Sigmoid colon (tissue), 4 donors: ENCODE measurements around the gene PRL.

Experiments
- CTCF ChIP-seq, 4 experiments: fragments of 450-650 bp in 3 of 4; fragments of 200-600 bp in 1 of 4; IDR thresholded peaks; one replicate each; pipeline ENCODE4 v1.5.1; 2016 to 2019; ENCODE audit warnings: antibody characterized with exemption in 4 of 4, mild to moderate bottlenecking in 3 of 4, moderate library complexity in 2 of 4
- EP300 ChIP-seq, 4 donors: sonication (generic); formaldehyde crosslinking; IDR thresholded peaks; one replicate each; pipeline ENCODE4 v1.6.1; 2017; ENCODE audit warnings: antibody characterized with exemption in 4 of 4
- POLR2A ChIP-seq, 2 donors: fragments of 450-650 bp; IDR thresholded peaks; one replicate each; pipeline ENCODE4 v1.6.1; 2016; ENCODE audit warnings: antibody characterized with exemption in 2 of 2, mild to moderate bottlenecking in 2 of 2, moderate library complexity in 2 of 2
- POLR2AphosphoS5 ChIP-seq, 4 donors: sonication (generic); formaldehyde crosslinking; IDR thresholded peaks; one replicate each; pipeline ENCODE4 v1.6.1; 2017; ENCODE audit warnings: antibody characterized with exemption in 4 of 4

- no peak for TF ChIP-seq CTCF (IDR thresholded peaks at IDR 0.05)
- no peak for TF ChIP-seq POLR2A (IDR thresholded peaks at IDR 0.05)
- TF ChIP-seq POLR2AphosphoS5 (IDR thresholded peaks at IDR 0.05) = no peak
- no peak for TF ChIP-seq EP300 (IDR thresholded peaks at IDR 0.05)
These were observed 46.4 kb downstream of the PRL start for GRCh38 chr6:22250486-22250885.
